ENCODE results near the gene OTUD3.

DNA sequence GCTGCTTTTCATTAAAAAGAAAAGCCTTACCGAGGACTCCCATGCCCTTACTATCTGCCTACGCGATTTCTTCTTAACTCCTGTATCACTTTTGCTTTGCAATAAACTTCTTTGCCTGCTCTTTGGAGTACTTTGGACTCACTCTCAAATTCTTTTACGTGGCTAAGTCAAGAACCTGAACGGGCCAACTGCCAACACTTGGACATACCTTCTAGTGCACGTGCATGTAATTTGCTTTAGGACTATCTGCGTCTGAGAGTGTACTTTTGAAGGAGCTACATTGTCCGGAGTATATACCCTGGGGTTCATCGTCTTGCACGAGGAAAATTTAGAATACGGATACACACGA lies 3.6 kb upstream of the OTUD3 start:
- TF ChIP-seq, protein P1, sequence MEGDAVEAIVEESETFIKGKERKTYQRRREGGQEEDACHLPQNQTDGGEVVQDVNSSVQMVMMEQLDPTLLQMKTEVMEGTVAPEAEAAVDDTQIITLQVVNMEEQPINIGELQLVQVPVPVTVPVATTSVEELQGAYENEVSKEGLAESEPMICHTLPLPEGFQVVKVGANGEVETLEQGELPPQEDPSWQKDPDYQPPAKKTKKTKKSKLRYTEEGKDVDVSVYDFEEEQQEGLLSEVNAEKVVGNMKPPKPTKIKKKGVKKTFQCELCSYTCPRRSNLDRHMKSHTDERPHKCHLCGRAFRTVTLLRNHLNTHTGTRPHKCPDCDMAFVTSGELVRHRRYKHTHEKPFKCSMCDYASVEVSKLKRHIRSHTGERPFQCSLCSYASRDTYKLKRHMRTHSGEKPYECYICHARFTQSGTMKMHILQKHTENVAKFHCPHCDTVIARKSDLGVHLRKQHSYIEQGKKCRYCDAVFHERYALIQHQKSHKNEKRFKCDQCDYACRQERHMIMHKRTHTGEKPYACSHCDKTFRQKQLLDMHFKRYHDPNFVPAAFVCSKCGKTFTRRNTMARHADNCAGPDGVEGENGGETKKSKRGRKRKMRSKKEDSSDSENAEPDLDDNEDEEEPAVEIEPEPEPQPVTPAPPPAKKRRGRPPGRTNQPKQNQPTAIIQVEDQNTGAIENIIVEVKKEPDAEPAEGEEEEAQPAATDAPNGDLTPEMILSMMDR (IDR thresholded peaks at IDR 0.05): no peak
- TF ChIP-seq POLR2A (IDR thresholded peaks at IDR 0.05) (no peak), EP300 (IDR thresholded peaks at IDR 0.05) (no peak)

Data from suprapubic skin (tissue), 3 donors.